GM19324 (cell line): ENCODE data around the gene LRRC4.
A peak's percentile ranks its signal among the peaks of the same experiment; 100 is the strongest.

Experiments used
- ATAC-seq: cut with Tn5 transposase; IDR thresholded peaks from one replicate; pipeline ENCODE4 v1.9.1; 2021; ENCODE audit warnings: mild to moderate bottlenecking, moderate library complexity; ENCODE audit not compliant: unreplicated experiment, low FRiP score

The LRRC4 gene

GRCh38 chr7:128059143-128059988 lies 28.1 kb upstream of the LRRC4 start:
- no peak for ATAC-seq

GRCh38 chr7:128057909-128058308 lies 26.7 kb upstream of the LRRC4 start:
- ATAC-seq: no peak

- ATAC-seq: no peak
Observed at GRCh38 chr7:128056901-128057300, 25.7 kb upstream of the LRRC4 start.

GRCh38 chr7:128055637-128056036 lies 24.4 kb upstream of the LRRC4 start:
- ATAC-seq: no peak

- no peak for ATAC-seq
Observed at GRCh38 chr7:128054511-128054910, 23.3 kb upstream of the LRRC4 start.

- no peak for ATAC-seq
Observed at GRCh38 chr7:128053991-128054390, 22.8 kb upstream of the LRRC4 start.

GRCh38 chr7:128053023-128053422 lies 21.8 kb upstream of the LRRC4 start:
- no peak for ATAC-seq

- no peak for ATAC-seq
Observed at GRCh38 chr7:128052404-128052803, 21.2 kb upstream of the LRRC4 start.

GRCh38 chr7:128045766-128046165 lies 14.5 kb upstream of the LRRC4 start:
- ATAC-seq: no peak

- ATAC-seq: no peak
Observed at GRCh38 chr7:128045158-128045557, 13.9 kb upstream of the LRRC4 start.

- no peak for ATAC-seq
Observed at GRCh38 chr7:128044064-128044463, 12.8 kb upstream of the LRRC4 start.

- no peak for ATAC-seq
Observed at GRCh38 chr7:128042012-128042411, 10.8 kb upstream of the LRRC4 start.

- no peak for ATAC-seq
Observed at GRCh38 chr7:128041203-128041602, 10.0 kb upstream of the LRRC4 start.

GRCh38 chr7:128040205-128040604 lies 9.0 kb upstream of the LRRC4 start:
- ATAC-seq: no peak

GRCh38 chr7:128039544-128039953 lies 8.3 kb upstream of the LRRC4 start:
- ATAC-seq: no peak

- peak; percentile 45 for ATAC-seq
Observed at GRCh38 chr7:128037880-128038619, 6.8 kb upstream of the LRRC4 start.

GRCh38 chr7:128037081-128037480 lies 5.8 kb upstream of the LRRC4 start:
- no peak for ATAC-seq

- no peak for ATAC-seq
Observed at GRCh38 chr7:128036226-128036940, 5.1 kb upstream of the LRRC4 start.

- ATAC-seq: no peak
Observed at GRCh38 chr7:128035712-128036111, 4.5 kb upstream of the LRRC4 start.

GRCh38 chr7:128034825-128035224 lies 3.6 kb upstream of the LRRC4 start:
- ATAC-seq: no peak

- ATAC-seq: no peak
Observed at GRCh38 chr7:128033246-128033645, 2.0 kb upstream of the LRRC4 start.
